Right cardiac atrium (tissue), 5 donors: Measurements from ENCODE around the gene POLR2F. TPM values are rescaled to one million over a fixed set of nuclear protein-coding genes. Genes with fewer than 3 reads are reported as not detected.
A peak's percentile ranks its signal among the peaks of the same experiment; 100 is the strongest.

Experiments
- ATAC-seq, 2 donors: fragments of 200-7000 bp; cut with Tn5 transposase; one replicate each; pipeline versions ENCODE4 v1.8.0 to v1.9.1; 2020; ENCODE audit warnings: moderate library complexity in 2 of 2, mild to moderate bottlenecking in 1 of 2
- DNase-seq, 3 donors: peaks; one replicate each; pipeline ENCODE4 v3.0.0-alpha.2; 2020
- H3K27ac ChIP-seq: one replicate; pipeline ENCODE4 v1.5.1; 2013; ENCODE audit warnings: mild to moderate bottlenecking, low read length, control low read depth, moderate library complexity
- H3K27me3 ChIP-seq: one replicate; pipeline ENCODE4 v1.6.1; 2013; ENCODE audit not compliant: control insufficient read depth, insufficient read depth
- H3K4me1 ChIP-seq: one replicate; pipeline ENCODE4 v1.6.1; 2013; ENCODE audit warnings: low read length; ENCODE audit not compliant: control insufficient read depth, insufficient read depth
- H3K4me3 ChIP-seq: one replicate; pipeline ENCODE4 v1.5.1; 2013; ENCODE audit warnings: low read length, control low read depth
- H3K9me3 ChIP-seq: one replicate; pipeline ENCODE4 v1.6.1; 2013; ENCODE audit warnings: low read length; ENCODE audit not compliant: control insufficient read depth
- WGBS: extraction: QIAGEN DNeasy Blood & Tissue Kit; methylation state at CpG from one replicate; pipeline ENCODE4 v1.1.7; 2013; 5-methylcytosine and 5-hydroxymethylcytosine counted together
- intact Hi-C, 4 donors: fragments of 100-400 bp; cut with DNase I; formaldehyde crosslinking; loops; one replicate each; pipeline versions ENCODE4 v1.11.0 to v1.14.0; 2022 to 2023
- polyA plus RNA-seq: library from polyadenylated mRNA; stranded (reverse); fragments of 200-250 nt; gene quantifications from one replicate; pipeline ENCODE4 v1.2.3, GENCODE V29; 2013
- total RNA-seq, 4 donors: library from RNA; stranded (reverse); fragmentation: NEBNext Ultra II Directional; extraction: Animal tissue kit (Norgen Biotek cat#: 25700); gene quantifications; one replicate each; pipeline ENCODE4 v1.2.1, GENCODE V29; 2021
- donor health status: healthy with polysubstance abuse.
- donor health status: DM: no; HTN: yes; CAD: no.
- donor health status: DM: no; HTN: no; CAD: no.
- donor health status: DM: no; HTN: yes; CAD: no; lungs with severe emphysema.
- donor health status: DM: yes; HTN: yes; CAD: no.

Gene POLR2F
- total and polyA plus RNA-seq, 5 donors = 62.1 to 159 (median 80.8) TPM

DNA sequence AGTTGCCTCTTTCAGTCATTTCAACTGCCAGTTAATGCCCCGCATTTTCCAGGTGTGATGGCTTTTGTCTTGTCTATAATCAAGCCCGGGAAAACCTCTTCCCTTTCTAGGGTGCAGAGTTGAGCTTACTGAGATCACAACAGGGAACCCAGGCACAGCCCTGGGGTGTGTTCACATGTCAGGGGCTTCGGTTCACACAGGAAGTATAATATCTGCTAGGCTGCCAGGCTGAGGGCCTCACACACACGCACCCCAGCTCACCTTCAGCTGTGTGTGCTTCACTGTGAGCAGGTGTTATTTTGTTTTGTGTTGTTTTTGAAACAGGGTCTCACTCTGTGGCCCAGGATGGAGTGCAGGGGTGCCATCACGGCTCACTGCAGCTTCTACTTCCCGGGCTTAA lies 40.5 kb downstream of the POLR2F start:
- intact Hi-C loops = no loop called here
- WGBS = 79% methylated on average over 6 of the region's 6 CpGs

GRCh38 chr22:37994982-37995381 lies 41.5 kb downstream of the POLR2F start:
- DNase-seq (no peak), ATAC-seq (no peak)
- Histone ChIP-seq H3K4me3 (no peak overlapping the region), H3K9me3 (no peaks in the 10 kb centered on the region), H3K4me1 (peaks cover 2% of the 10 kb centered on the region), H3K27me3 (no peaks in the 10 kb centered on the region), H3K27ac (no peak overlapping the region)
- WGBS = 85% methylated on average over 6 of the region's 6 CpGs
- intact Hi-C loops = no loop called here

More for the DNA sequence above, 40.5 kb downstream of the POLR2F start:
- no peak for DNase-seq
- no peak for ATAC-seq
- Histone ChIP-seq H3K27ac (no peak overlapping the region), H3K4me1 (peaks cover 4% of the 10 kb centered on the region), H3K9me3 (no peaks in the 10 kb centered on the region), H3K27me3 (no peaks in the 10 kb centered on the region), H3K4me3 (no peak overlapping the region)

- ATAC-seq = no peak
- no peak overlapping the region for H3K4me3 ChIP-seq
- intact Hi-C loops = no loop called here
- no peaks in the 10 kb centered on the region for H3K9me3 ChIP-seq
- DNase-seq = no peak
- 90% methylated on average over 4 of the region's 4 CpGs for WGBS
- H3K27me3 ChIP-seq = no peaks in the 10 kb centered on the region
- H3K4me1 ChIP-seq = no peaks in the 10 kb centered on the region
- H3K27ac ChIP-seq = no peak overlapping the region
These were observed 42.0 kb downstream of the POLR2F start for GRCh38 chr22:37995460-37995859.

GRCh38 chr22:37996079-37996478 lies 42.6 kb downstream of the POLR2F start:
- ATAC-seq (peak; percentile 27 to 37), DNase-seq (peak in 2 of 3 donors; percentile 70 to 73)
- Histone ChIP-seq H3K4me1 (no peaks in the 10 kb centered on the region), H3K4me3 (no peak overlapping the region), H3K9me3 (no peaks in the 10 kb centered on the region), H3K27me3 (no peaks in the 10 kb centered on the region), H3K27ac (no peak overlapping the region)
- WGBS = 40% methylated on average over 4 of the region's 4 CpGs
- intact Hi-C loops = no loop called here

- no peaks in the 10 kb centered on the region for H3K9me3 ChIP-seq
These were observed 43.2 kb downstream of the POLR2F start for GRCh38 chr22:37996515-37997246.

DNA sequence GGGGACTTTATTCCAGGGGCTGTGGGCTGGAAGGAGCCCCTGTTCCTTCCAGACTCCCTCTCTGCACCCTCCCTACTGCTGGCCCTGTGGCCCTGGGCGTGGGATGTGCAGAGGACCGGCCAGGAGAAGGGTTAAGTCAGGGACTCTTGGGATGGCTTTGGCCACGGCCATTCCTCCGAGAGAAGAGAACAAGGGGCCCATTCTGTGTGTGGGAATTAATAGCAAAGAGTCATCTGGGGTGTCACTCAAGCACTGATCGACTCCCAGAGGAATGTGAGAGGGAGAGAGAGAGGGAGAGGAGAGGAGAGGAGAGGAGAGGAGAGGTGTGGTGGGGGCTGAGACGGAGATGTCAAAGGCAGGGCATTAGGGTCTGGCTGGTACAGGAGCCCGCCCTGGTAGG lies 45.0 kb downstream of the POLR2F start:
- Histone ChIP-seq H3K4me1 (no peaks in the 10 kb centered on the region), H3K27me3 (no peaks in the 10 kb centered on the region), H3K27ac (no peak overlapping the region), H3K4me3 (no peak overlapping the region), H3K9me3 (no peaks in the 10 kb centered on the region)
- no peak for ATAC-seq
- 61% methylated on average over 7 of the region's 7 CpGs for WGBS
- DNase-seq = no peak
- intact Hi-C loops = no loop called here

More at GRCh38 chr22:37996515-37997246, 43.2 kb downstream of the POLR2F start:
- DNase-seq (no peak), ATAC-seq (peak; percentile 13 to 25)
- Histone ChIP-seq H3K27me3 (no peaks in the 10 kb centered on the region), H3K27ac (no peak overlapping the region), H3K4me1 (no peaks in the 10 kb centered on the region), H3K4me3 (no peak overlapping the region)
- 79% methylated on average over 8 of the region's 8 CpGs for WGBS
- intact Hi-C loops = no loop called here

DNA sequence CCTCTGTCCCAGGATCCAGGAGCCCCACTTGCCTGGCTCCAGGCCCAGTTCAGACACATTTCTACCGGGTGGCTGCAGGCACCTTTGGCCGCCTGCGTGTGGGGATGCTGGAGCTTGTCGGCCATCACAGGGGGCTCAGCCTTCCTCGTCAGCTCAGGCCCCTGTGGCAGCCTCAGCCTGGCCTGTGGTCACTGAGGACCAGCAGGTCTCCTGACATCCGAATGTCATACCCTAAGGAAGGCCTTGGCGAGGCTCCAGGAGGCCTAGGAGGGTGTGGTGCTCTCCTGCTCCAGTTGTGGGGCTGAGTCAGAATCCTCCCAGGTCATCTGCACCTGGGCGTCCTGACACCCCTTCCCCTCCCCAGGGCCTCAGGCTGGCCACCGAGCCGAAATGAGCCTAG lies 45.7 kb downstream of the POLR2F start:
- 72% methylated on average over 10 of the region's 10 CpGs for WGBS
- Histone ChIP-seq H3K4me1 (no peaks in the 10 kb centered on the region), H3K4me3 (no peak overlapping the region), H3K27me3 (no peaks in the 10 kb centered on the region), H3K27ac (no peak overlapping the region), H3K9me3 (no peaks in the 10 kb centered on the region)
- intact Hi-C loops = no loop called here
- DNase-seq = peak in 1 of 3 donors; percentile 48
- no peak for ATAC-seq

GRCh38 chr22:37999640-38000272 lies 46.3 kb downstream of the POLR2F start:
- H3K27ac ChIP-seq = no peak overlapping the region
- intact Hi-C loops = no loop called here
- DNase-seq = peak in 1 of 3 donors; percentile 57

GRCh38 chr22:38005943-38006342 lies 52.4 kb downstream of the POLR2F start:
- 88% methylated on average over 6 of the region's 6 CpGs for WGBS
- H3K27me3 ChIP-seq = no peaks in the 10 kb centered on the region
- no peaks in the 10 kb centered on the region for H3K4me1 ChIP-seq
- no peak overlapping the region for H3K27ac ChIP-seq
- intact Hi-C loops = no loop called here
- ATAC-seq (no peak), DNase-seq (no peak)
- H3K4me3 ChIP-seq = no peak overlapping the region
- no peaks in the 10 kb centered on the region for H3K9me3 ChIP-seq

More at GRCh38 chr22:37999640-38000272, 46.3 kb downstream of the POLR2F start:
- Histone ChIP-seq H3K4me1 (no peaks in the 10 kb centered on the region), H3K27me3 (no peaks in the 10 kb centered on the region), H3K4me3 (no peak overlapping the region), H3K9me3 (no peaks in the 10 kb centered on the region)
- WGBS = 69% methylated on average over 16 of the region's 16 CpGs
- no peak for ATAC-seq

DNA sequence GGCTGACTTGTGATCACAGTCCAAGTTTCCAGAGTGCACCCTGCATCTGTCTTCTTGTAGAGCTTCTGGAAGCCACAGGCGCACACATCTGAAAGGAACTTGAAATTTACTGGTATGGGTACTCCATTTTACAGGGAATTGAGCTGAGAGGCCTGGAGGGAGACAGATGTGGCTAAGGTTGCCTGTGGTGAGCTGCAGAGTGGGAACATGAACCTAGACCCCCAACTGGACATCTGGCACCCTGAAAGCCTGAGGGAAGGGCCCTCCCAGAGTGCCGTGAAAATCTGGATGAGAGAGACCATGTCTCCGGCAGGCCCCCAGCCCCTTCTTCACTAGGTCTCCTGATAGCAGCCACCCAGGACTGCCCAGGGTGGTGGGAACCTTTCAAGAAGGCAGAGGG lies 53.4 kb downstream of the POLR2F start:
- Histone ChIP-seq H3K9me3 (no peaks in the 10 kb centered on the region), H3K27me3 (no peaks in the 10 kb centered on the region), H3K4me1 (no peaks in the 10 kb centered on the region), H3K4me3 (no peak overlapping the region), H3K27ac (no peak overlapping the region)
- ATAC-seq (no peak), DNase-seq (peak in 1 of 3 donors; percentile 1)
- intact Hi-C loops = no loop called here
- WGBS = 96% methylated on average over 3 of the region's 3 CpGs

GRCh38 chr22:38007330-38007902 lies 53.9 kb downstream of the POLR2F start:
- Histone ChIP-seq H3K27me3 (no peaks in the 10 kb centered on the region), H3K4me3 (no peak overlapping the region), H3K4me1 (no peaks in the 10 kb centered on the region), H3K27ac (no peak overlapping the region), H3K9me3 (no peaks in the 10 kb centered on the region)
- intact Hi-C loops = no loop called here
- peak in 1 of 2 donors; percentile 16 for ATAC-seq
- WGBS = 87% methylated on average over 13 of the region's 13 CpGs
- no peak for DNase-seq
